HCT116 (cell line): ENCODE results near the gene HCN1.

ENCODE experiments used
- EZH2 ChIP-seq: fragments of 200-600 bp; sonication (generic); IDR thresholded peaks from 2 replicates; pipeline ENCODE4 v1.6.1; 2017; ENCODE audit warnings: antibody characterized with exemption, mixed run types
- POLR2AphosphoS5 ChIP-seq: IDR thresholded peaks from 2 replicates; pipeline ENCODE4 v1.6.1; 2011; ENCODE audit warnings: mild to moderate bottlenecking, low read depth, low read length, moderate library complexity
- RAD21 ChIP-seq: IDR thresholded peaks from 2 replicates; pipeline ENCODE4 v1.6.1; 2012; ENCODE audit warnings: low read depth, mild to moderate bottlenecking
- SIN3A ChIP-seq: IDR thresholded peaks from 2 replicates; pipeline ENCODE4 v1.6.1; 2012; ENCODE audit warnings: low read depth
- ZFX ChIP-seq: fragments of 450-650 bp; IDR thresholded peaks from 2 replicates; pipeline ENCODE4 v1.6.1; 2017
- ZNF274 ChIP-seq: fragments of 200-500 bp; sonication (Bioruptor generic); IDR thresholded peaks from 2 replicates; pipeline ENCODE4 v1.6.1; 2014; ENCODE audit warnings: mild to moderate bottlenecking, low read depth, low read length, inconsistent platforms
- TF ChIP-seq, protein P1 (sequence below), 3 experiments: fragments of 200-600 bp in 1 of 3; sonication (generic) in 1 of 3; IDR thresholded peaks in 2 of 3; conservative IDR thresholded peaks in 1 of 3; 2 replicates each; pipeline ENCODE4 v1.5.1; 2012 to 2017; ENCODE audit warnings: low read depth in 2 of 3, low read length in 2 of 3, antibody characterized with exemption in 1 of 3, borderline replicate concordance in 1 of 3, control low read depth in 1 of 3, mild to moderate bottlenecking in 1 of 3, mixed read lengths in 1 of 3, mixed run types in 1 of 3, moderate library complexity in 1 of 3; ENCODE audit not compliant: insufficient read depth in 1 of 3
- TF ChIP-seq, protein P2 (sequence below): IDR thresholded peaks from 2 replicates; pipeline ENCODE4 v1.6.1; 2012

DNA sequence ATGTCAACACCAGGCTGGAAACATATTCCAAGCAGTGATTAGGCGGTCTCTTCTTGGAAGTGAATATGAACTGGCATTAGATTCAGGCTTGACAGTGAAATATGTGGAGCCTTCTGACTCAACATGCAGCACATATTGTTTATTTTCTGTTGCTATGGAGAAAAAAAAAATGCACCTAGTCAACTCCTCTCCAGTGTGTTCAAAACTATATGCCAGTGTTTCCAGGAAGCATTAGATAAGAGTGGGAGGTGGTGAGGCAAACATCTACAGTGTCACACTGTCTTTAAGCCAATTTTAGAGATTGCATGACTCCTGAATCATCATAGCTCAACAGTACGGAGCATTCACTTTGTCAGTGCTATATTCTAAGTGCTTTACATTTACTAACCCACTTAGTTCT is 117.9 kb downstream of the HCN1 start:
- TF ChIP-seq RAD21 (no peak), ZFX (no peak), ZNF274 (no peak), EZH2 (no peak), SIN3A (no peak), POLR2AphosphoS5 (no peak)
- TF ChIP-seq, protein P1, sequence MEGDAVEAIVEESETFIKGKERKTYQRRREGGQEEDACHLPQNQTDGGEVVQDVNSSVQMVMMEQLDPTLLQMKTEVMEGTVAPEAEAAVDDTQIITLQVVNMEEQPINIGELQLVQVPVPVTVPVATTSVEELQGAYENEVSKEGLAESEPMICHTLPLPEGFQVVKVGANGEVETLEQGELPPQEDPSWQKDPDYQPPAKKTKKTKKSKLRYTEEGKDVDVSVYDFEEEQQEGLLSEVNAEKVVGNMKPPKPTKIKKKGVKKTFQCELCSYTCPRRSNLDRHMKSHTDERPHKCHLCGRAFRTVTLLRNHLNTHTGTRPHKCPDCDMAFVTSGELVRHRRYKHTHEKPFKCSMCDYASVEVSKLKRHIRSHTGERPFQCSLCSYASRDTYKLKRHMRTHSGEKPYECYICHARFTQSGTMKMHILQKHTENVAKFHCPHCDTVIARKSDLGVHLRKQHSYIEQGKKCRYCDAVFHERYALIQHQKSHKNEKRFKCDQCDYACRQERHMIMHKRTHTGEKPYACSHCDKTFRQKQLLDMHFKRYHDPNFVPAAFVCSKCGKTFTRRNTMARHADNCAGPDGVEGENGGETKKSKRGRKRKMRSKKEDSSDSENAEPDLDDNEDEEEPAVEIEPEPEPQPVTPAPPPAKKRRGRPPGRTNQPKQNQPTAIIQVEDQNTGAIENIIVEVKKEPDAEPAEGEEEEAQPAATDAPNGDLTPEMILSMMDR (IDR thresholded peaks at IDR 0.05 in 2 of 3, conservative IDR thresholded peaks at IDR 0.05 in 1 of 3; ENCODE audit: borderline replicate concordance in 1 of 3, insufficient read depth in 1 of 3, low read depth in 2 of 3, low read length in 2 of 3) = no peak
- TF ChIP-seq, protein P2, sequence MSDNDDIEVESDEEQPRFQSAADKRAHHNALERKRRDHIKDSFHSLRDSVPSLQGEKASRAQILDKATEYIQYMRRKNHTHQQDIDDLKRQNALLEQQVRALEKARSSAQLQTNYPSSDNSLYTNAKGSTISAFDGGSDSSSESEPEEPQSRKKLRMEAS = no peak
